Thyroid gland (tissue), 4 donors: ENCODE results near the gene NDUFA11. TPM values are rescaled to one million over a fixed set of nuclear protein-coding genes. Genes with fewer than 3 reads are reported as not detected.
A peak's percentile ranks its signal among the peaks of the same experiment; 100 is the strongest.

Experiments used
- DNase-seq, 2 donors: peaks; one replicate each; pipeline ENCODE4 v3.0.0-alpha.2; 2019
- H3K27ac ChIP-seq, 3 donors: fragments of 200-600 bp; sonication (generic); 1 replicate in 2 of 3; 2 replicates in 1 of 3; pipeline ENCODE4 v1.5.1; 2016 to 2019; ENCODE audit warnings: mild to moderate bottlenecking in 1 of 3, moderate library complexity in 1 of 3
- H3K27me3 ChIP-seq: fragments of 200-600 bp; sonication (generic); one replicate; pipeline ENCODE4 v1.5.1; 2019
- H3K36me3 ChIP-seq, 2 donors: fragments of 200-600 bp; sonication (generic); one replicate each; pipeline ENCODE4 v1.5.1; 2016 to 2019
- H3K4me1 ChIP-seq, 2 donors: fragments of 200-600 bp; sonication (generic); one replicate each; pipeline ENCODE4 v1.5.1; 2017 to 2019
- H3K4me3 ChIP-seq, 3 donors: fragments of 200-600 bp; sonication (generic); replicated peaks in 1 of 3; 1 replicate in 2 of 3; 2 replicates in 1 of 3; pipeline ENCODE4 v1.5.1; 2016; ENCODE audit warnings: mild to moderate bottlenecking in 1 of 3
- H3K9me3 ChIP-seq: fragments of 200-600 bp; sonication (generic); one replicate; pipeline ENCODE4 v1.5.1; 2017
- POLR2A ChIP-seq, 2 donors: fragments of 450-650 bp; IDR thresholded peaks; one replicate each; pipeline ENCODE4 v1.6.1; 2017; ENCODE audit warnings: antibody characterized with exemption in 2 of 2, mild to moderate bottlenecking in 2 of 2, moderate library complexity in 1 of 2
- WGBS, 2 donors: methylation state at CpG; one replicate each; pipeline ENCODE4 v1.1.5; 2017; 5-methylcytosine and 5-hydroxymethylcytosine counted together
- intact Hi-C: fragments of 100-400 bp; cut with DNase I; formaldehyde crosslinking; loops from one replicate; pipeline ENCODE4 v1.15.1; 2023
- total RNA-seq, 4 donors: library from RNA; depleted of rRNA; stranded (reverse); fragments of >200 nt; gene quantifications; one replicate each; pipeline ENCODE4 v1.2.3, GENCODE V29; 2016
- TF ChIP-seq, protein P1 (sequence below), 6 experiments: fragments of 200-600 bp in 3 of 6; fragments of 450-650 bp in 3 of 6; sonication (generic) in 3 of 6; IDR thresholded peaks; one replicate each; pipeline ENCODE4 v1.5.1; 2016 to 2019; ENCODE audit warnings: antibody characterized with exemption in 6 of 6, mild to moderate bottlenecking in 2 of 6, inconsistent platforms in 1 of 6, moderate library complexity in 1 of 6

The NDUFA11 gene
- total RNA-seq, 4 donors from 2014 or later, result 115 to 325 (median 195) TPM

DNA sequence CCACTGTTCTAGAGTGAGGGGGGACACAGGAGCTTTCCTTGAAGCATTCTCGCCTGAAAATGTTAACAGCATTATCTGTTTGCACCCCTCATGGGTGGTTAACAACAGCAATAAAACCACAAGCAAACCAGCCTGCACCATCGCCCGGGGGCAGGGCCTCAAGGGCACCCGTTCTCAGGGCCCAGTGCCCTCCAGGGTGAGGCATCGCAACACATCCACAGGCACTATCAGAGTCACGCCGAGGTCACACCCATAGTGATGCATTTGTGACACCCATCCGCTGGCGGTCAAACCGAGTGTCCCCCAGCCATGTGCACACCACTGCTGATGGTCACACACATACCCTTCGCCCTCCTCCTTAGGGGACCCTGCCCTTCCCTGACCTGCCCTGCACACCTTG is 37.8 kb downstream of the NDUFA11 start:
- 60 to 95% methylated on average over 1 to 7 of the region's 11 CpGs for WGBS, 2 donors
- Histone ChIP-seq H3K4me1 (no peaks in the 10 kb centered on the region), H3K27me3 (no peaks in the 10 kb centered on the region), H3K36me3 (no peaks in the 10 kb centered on the region), H3K4me3 (no peak overlapping the region), H3K27ac (no peak overlapping the region), H3K9me3 (no peaks in the 10 kb centered on the region)
- intact Hi-C loops, result no loop called here
- no peak for DNase-seq
- TF ChIP-seq POLR2A (IDR thresholded peaks at IDR 0.05), result no peak
- TF ChIP-seq, protein P1, sequence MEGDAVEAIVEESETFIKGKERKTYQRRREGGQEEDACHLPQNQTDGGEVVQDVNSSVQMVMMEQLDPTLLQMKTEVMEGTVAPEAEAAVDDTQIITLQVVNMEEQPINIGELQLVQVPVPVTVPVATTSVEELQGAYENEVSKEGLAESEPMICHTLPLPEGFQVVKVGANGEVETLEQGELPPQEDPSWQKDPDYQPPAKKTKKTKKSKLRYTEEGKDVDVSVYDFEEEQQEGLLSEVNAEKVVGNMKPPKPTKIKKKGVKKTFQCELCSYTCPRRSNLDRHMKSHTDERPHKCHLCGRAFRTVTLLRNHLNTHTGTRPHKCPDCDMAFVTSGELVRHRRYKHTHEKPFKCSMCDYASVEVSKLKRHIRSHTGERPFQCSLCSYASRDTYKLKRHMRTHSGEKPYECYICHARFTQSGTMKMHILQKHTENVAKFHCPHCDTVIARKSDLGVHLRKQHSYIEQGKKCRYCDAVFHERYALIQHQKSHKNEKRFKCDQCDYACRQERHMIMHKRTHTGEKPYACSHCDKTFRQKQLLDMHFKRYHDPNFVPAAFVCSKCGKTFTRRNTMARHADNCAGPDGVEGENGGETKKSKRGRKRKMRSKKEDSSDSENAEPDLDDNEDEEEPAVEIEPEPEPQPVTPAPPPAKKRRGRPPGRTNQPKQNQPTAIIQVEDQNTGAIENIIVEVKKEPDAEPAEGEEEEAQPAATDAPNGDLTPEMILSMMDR (IDR thresholded peaks at IDR 0.05), result no peak

DNA sequence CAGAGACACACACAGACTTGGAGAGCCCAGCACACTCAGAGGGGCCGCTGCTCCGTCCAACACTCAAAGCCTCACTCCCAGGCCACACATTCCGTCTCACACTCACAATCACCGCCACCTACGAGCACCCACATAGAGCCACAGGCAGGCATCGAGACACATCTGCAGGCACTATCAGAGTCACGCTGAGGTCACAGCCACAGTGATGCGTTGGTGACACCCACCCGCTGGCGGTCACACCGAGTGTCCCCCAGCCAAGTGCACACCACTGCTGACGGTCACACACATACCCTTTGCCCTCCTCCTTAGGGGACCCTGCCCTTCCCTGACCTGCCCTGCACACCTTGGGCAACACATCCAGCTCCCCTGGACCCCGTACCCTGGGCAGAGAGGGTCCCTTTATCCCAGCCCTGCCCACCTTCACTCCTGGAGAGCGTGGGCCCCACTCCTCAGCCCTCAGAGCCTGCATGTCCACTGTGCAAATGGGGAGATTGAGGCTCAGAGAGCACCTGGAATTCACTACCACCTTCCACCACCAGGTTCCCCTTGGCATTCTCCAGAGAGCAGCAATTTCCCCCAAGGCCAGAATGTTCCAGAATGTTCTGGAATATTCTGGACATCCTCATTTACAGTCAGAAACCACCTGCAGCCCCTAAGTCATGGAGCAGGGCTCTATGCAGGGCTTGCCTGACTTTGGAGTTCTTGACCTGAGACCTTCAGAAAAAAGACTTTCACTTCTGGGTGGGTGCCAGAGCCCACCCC is 38.7 kb downstream of the NDUFA11 start:
- H3K9me3 ChIP-seq, result no peaks in the 10 kb centered on the region
- intact Hi-C loops, result no loop called here
- no peaks in the 10 kb centered on the region for H3K36me3 ChIP-seq
- 84 to 85% methylated on average over 14 of the region's 14 CpGs for WGBS, 2 donors
- H3K27ac ChIP-seq, result no peak overlapping the region
- H3K4me1 ChIP-seq, result no peaks in the 10 kb centered on the region
- DNase-seq, result no peak
- H3K4me3 ChIP-seq, result no peak overlapping the region
- TF ChIP-seq, protein P1 (IDR thresholded peaks at IDR 0.05), result peak in 1 of 6 experiments; percentile 7
- TF ChIP-seq POLR2A (IDR thresholded peaks at IDR 0.05), result no peak
- no peaks in the 10 kb centered on the region for H3K27me3 ChIP-seq

DNA sequence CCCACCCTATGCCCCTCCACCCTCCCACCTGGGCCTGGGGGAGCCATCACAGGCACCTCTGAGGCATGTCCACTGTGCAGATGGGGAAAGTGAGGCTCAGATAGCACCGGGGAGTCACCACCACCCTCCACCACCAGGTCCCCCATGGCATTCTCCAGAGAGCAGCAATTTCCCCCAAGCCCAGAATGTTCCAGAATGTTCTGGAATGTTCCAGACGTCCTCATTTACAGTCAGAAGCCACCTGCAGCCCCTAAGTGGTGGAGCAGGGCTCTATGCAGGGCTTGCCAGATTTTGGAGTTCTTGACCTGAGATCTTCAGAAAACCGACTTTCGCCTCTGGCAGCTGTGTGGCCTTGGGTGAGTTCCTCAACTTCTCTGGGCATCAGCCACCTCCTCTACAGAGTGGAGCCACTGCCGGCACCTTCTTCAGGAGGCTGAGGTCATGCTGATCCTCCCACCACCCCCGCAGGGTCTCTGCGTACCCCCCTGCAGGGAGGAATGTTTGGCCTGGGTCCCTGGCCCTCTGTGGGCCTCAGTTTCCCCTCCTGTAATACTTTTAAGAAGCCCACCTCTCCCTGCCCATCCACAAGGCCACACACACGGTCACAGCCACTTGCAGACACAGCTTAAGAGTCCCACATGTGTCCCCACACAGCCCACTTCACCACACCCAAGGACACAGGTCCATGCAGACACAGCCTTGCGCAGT is 39.4 kb downstream of the NDUFA11 start:
- intact Hi-C loops, result no loop called here
- no peak overlapping the region for H3K4me3 ChIP-seq
- H3K36me3 ChIP-seq, result no peaks in the 10 kb centered on the region
- no peak overlapping the region for H3K27ac ChIP-seq
- WGBS, 2 donors, result 80 to 91% methylated on average over 9 of the region's 9 CpGs
- H3K4me1 ChIP-seq, result no peaks in the 10 kb centered on the region
- no peak for DNase-seq
- H3K27me3 ChIP-seq, result no peaks in the 10 kb centered on the region
- no peaks in the 10 kb centered on the region for H3K9me3 ChIP-seq
- TF ChIP-seq, protein P1 (IDR thresholded peaks at IDR 0.05), result no peak
- TF ChIP-seq POLR2A (IDR thresholded peaks at IDR 0.05), result no peak

DNA sequence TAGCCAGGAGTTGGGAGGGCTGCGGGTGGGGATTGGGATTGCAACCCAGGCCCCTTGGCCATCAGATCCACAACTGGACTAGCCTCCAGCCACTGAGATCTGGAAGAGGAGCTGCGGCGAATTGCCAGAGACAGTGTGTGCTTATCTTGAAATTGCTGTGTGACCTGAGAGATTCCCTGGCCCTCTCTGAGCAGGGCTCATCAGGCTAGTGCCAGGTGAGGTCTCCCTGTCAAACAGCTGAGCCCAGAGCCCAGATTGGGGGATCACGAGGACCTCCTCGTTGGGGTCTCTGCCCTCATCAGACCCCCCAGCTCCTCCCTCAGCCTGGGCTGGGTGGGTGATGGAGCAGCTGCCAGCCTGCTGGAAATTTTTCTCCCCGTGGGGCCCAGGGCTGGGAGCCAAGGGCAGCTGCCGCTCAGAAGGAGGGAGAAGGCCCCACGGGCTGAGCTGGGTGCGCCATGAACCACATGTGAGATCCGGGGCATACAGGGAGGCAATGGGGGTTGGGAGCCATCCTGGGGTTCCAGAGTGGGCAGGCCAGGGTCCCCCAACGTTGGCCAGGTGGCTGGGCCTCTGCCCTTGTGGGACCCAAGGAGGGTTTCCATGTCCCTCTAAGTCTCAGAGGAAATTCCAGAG is 40.4 kb downstream of the NDUFA11 start:
- 77 to 83% methylated on average over 5 to 9 of the region's 11 CpGs for WGBS, 2 donors
- no peaks in the 10 kb centered on the region for H3K36me3 ChIP-seq
- H3K9me3 ChIP-seq, result no peaks in the 10 kb centered on the region
- H3K4me1 ChIP-seq, result no peaks in the 10 kb centered on the region
- TF ChIP-seq, protein P1 (IDR thresholded peaks at IDR 0.05), result no peak
- TF ChIP-seq POLR2A (IDR thresholded peaks at IDR 0.05), result no peak
- DNase-seq, result no peak
- H3K27me3 ChIP-seq, result no peaks in the 10 kb centered on the region
- H3K27ac ChIP-seq, result no peak overlapping the region
- intact Hi-C loops, result no loop called here
- no peak overlapping the region for H3K4me3 ChIP-seq
